Peyer's patch (tissue), 4 donors: Measurements from ENCODE around the gene CEP85L. TPM values are rescaled to one million over a fixed set of nuclear protein-coding genes. Genes with fewer than 3 reads are reported as not detected.

Source experiments
- DNase-seq, 3 donors: peaks; one replicate each; pipeline ENCODE4 v3.0.0-alpha.2; 2017 to 2019
- H3K27ac ChIP-seq, 4 donors: fragments of 200-600 bp; sonication (generic); one replicate each; pipeline ENCODE4 v1.5.1; 2016 to 2019
- H3K27me3 ChIP-seq, 2 donors: fragments of 200-600 bp; sonication (generic); one replicate each; pipeline ENCODE4 v1.5.1; 2019
- H3K36me3 ChIP-seq, 3 donors: fragments of 200-600 bp; sonication (generic); one replicate each; pipeline ENCODE4 v1.5.1; 2016 to 2019
- H3K4me1 ChIP-seq, 4 donors: fragments of 200-600 bp; sonication (generic); one replicate each; pipeline ENCODE4 v1.5.1; 2016 to 2019
- H3K4me3 ChIP-seq, 4 donors: fragments of 200-600 bp; sonication (generic); 1 replicate in 3 of 4; 2 replicates in 1 of 4; pipeline ENCODE4 v1.5.1; 2016 to 2019; ENCODE audit warnings: mild to moderate bottlenecking in 1 of 4
- H3K9me3 ChIP-seq, 4 donors: fragments of 200-600 bp; sonication (generic); one replicate each; pipeline ENCODE4 v1.5.1; 2016 to 2019; ENCODE audit warnings: mild to moderate bottlenecking in 1 of 4
- POLR2A ChIP-seq, 2 donors: fragments of 450-650 bp; IDR thresholded peaks; one replicate each; pipeline ENCODE4 v1.5.1; 2017; ENCODE audit warnings: antibody characterized with exemption in 2 of 2, mild to moderate bottlenecking in 2 of 2, moderate library complexity in 2 of 2
- total RNA-seq, 4 donors: library from RNA; depleted of rRNA; stranded (reverse); fragments of >200 nt; gene quantifications; one replicate each; pipeline ENCODE4 v1.1.0, GENCODE V29; 2016
- TF ChIP-seq, protein P1 (sequence below), 6 experiments: fragments of 450-650 bp in 4 of 6; fragments of 200-600 bp in 2 of 6; sonication (generic) in 1 of 6; IDR thresholded peaks; one replicate each; pipeline ENCODE4 v1.5.1; 2017 to 2019; ENCODE audit warnings: antibody characterized with exemption in 6 of 6, mild to moderate bottlenecking in 3 of 6, moderate library complexity in 1 of 6

The CEP85L gene
- 10 to 100 TPM in 1 of 4 donors, 1 to 10 TPM in 3; 3.2 to 22.3 (median 7.5) TPM for total RNA-seq

- peaks cover 0 to 13% (median 0%) of the 10 kb centered on the region in 4 donors for H3K4me1 ChIP-seq
- peak within 1 kb of the TSS; percentile 90 to 99 (median 96) for H3K27ac ChIP-seq
- H3K27me3 ChIP-seq = no peaks in the 10 kb centered on the region
- peak within 1 kb of the TSS; percentile 73 to 97 (median 88) for H3K4me3 ChIP-seq
- H3K36me3 ChIP-seq = no peaks in the 10 kb centered on the region
- no peaks in the 10 kb centered on the region for H3K9me3 ChIP-seq
- DNase-seq = peak; percentile 85 to 95 (median 90)
- peak; percentile 28 to 65 for TF ChIP-seq POLR2A (IDR thresholded peaks at IDR 0.05)
- TF ChIP-seq, protein P1, sequence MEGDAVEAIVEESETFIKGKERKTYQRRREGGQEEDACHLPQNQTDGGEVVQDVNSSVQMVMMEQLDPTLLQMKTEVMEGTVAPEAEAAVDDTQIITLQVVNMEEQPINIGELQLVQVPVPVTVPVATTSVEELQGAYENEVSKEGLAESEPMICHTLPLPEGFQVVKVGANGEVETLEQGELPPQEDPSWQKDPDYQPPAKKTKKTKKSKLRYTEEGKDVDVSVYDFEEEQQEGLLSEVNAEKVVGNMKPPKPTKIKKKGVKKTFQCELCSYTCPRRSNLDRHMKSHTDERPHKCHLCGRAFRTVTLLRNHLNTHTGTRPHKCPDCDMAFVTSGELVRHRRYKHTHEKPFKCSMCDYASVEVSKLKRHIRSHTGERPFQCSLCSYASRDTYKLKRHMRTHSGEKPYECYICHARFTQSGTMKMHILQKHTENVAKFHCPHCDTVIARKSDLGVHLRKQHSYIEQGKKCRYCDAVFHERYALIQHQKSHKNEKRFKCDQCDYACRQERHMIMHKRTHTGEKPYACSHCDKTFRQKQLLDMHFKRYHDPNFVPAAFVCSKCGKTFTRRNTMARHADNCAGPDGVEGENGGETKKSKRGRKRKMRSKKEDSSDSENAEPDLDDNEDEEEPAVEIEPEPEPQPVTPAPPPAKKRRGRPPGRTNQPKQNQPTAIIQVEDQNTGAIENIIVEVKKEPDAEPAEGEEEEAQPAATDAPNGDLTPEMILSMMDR (IDR thresholded peaks at IDR 0.05) = no peak
Observed at GRCh38 chr6:118651282-118652050, at the start of gene CEP85L. Gene CEP85L (minus strand): TSS chr6:118651591. CDS start chr6:118651269, 322 bp downstream.

DNA sequence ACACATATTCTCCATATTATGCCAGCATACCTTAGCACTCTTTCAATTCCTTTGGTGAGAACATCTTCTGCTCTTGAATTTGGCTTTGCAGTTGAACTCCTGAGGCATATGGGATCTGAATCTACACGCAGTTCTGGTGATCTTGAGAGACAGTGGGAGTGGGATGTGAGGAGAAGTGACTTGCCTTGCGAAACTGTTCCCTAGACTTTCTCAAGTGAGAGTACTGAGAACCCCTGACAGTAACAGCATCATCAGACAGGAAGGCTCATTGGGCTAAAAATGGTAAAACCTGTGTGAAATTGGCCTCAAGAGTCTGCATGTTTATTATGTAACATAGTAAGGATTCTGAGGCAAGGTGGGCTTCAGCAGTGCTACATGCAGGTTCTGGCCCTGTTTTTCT is 49.1 kb upstream of the CEP85L start:
- H3K4me1 ChIP-seq = peaks cover 0 to 4% (median 0%) of the 10 kb centered on the region in 4 donors
- H3K27ac ChIP-seq = no peak overlapping the region
- no peaks in the 10 kb centered on the region for H3K36me3 ChIP-seq
- DNase-seq = no peak
- H3K9me3 ChIP-seq = no peaks in the 10 kb centered on the region
- H3K4me3 ChIP-seq = no peak overlapping the region
- no peaks in the 10 kb centered on the region for H3K27me3 ChIP-seq
- TF ChIP-seq, protein P1 (IDR thresholded peaks at IDR 0.05) = no peak
- TF ChIP-seq POLR2A (IDR thresholded peaks at IDR 0.05) = no peak

DNA sequence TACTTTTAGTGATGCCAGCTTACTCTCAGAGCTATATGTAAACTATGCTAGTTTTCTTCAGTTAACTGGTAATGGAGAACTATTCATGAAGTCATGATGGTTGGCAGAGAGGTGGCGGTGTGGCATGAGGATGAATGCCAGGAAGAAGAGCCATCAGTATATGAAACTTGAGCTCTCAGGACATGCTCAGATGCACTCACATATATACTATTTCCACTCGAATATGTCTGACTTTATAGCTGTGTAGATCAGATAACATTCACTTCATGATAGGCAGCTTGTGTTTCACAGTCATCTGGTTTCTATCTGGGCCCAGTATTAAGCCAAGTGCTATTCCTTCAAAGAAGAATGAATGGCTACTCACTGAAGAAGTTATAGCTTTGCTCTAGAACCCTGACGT is 46.2 kb upstream of the CEP85L start:
- H3K4me1 ChIP-seq = no peaks in the 10 kb centered on the region
- no peaks in the 10 kb centered on the region for H3K36me3 ChIP-seq
- no peaks in the 10 kb centered on the region for H3K27me3 ChIP-seq
- no peak for TF ChIP-seq POLR2A (IDR thresholded peaks at IDR 0.05)
- TF ChIP-seq, protein P1 (IDR thresholded peaks at IDR 0.05) = no peak
- no peaks in the 10 kb centered on the region for H3K9me3 ChIP-seq
- H3K4me3 ChIP-seq = no peak overlapping the region
- no peak overlapping the region for H3K27ac ChIP-seq
- DNase-seq = no peak

DNA sequence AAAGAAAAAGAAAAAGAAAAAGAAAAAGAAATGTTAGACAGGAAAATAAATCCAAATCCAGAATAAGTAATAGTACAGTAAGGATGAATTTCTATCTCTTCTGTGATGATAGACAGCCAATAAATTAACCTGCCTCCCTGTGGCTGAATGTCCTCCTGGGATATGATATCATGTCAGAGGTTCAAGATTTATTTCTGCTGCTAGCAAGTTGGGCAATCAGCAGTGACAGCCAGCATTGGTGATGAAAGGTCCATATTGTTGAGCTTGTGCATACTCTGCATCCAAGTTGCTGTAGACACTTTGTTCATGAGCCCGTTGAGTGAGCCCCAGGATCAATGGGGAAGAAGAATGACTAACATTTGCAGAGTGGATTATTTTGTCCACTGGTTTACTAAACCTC is 44.9 kb upstream of the CEP85L start:
- no peaks in the 10 kb centered on the region for H3K27me3 ChIP-seq
- H3K4me1 ChIP-seq = no peaks in the 10 kb centered on the region
- no peaks in the 10 kb centered on the region for H3K36me3 ChIP-seq
- DNase-seq = no peak
- TF ChIP-seq, protein P1 (IDR thresholded peaks at IDR 0.05) = no peak
- TF ChIP-seq POLR2A (IDR thresholded peaks at IDR 0.05) = no peak
- no peak overlapping the region for H3K4me3 ChIP-seq
- no peaks in the 10 kb centered on the region for H3K9me3 ChIP-seq
- no peak overlapping the region for H3K27ac ChIP-seq

DNA sequence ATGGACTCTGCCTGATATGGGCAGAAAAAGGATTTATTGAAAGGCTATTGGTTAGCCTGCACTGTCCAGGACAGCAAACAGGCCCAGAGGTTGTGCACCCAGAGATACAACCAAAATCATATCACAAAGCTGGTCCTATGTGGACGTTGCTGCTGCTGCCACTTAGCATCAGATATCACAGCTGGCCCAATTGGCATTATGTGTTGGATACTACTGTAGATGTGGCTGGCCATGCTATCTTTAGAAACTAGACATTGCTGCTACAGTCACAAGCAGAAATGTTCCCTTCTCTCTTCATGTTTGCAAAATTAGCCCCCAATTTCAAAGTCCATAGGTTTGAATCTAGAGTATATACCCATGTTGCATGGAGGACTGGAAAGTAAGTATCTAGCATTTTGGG is 42.2 kb upstream of the CEP85L start:
- no peak for TF ChIP-seq POLR2A (IDR thresholded peaks at IDR 0.05)
- TF ChIP-seq, protein P1 (IDR thresholded peaks at IDR 0.05) = no peak
- no peaks in the 10 kb centered on the region for H3K4me1 ChIP-seq
- no peak for DNase-seq
- H3K9me3 ChIP-seq = no peaks in the 10 kb centered on the region
- H3K4me3 ChIP-seq = no peak overlapping the region
- H3K27me3 ChIP-seq = no peaks in the 10 kb centered on the region
- H3K27ac ChIP-seq = no peak overlapping the region
- no peaks in the 10 kb centered on the region for H3K36me3 ChIP-seq
